ENCODE results near the gene CWC27.
"Not testable (repeated sequence)": the region's sequence is repeated elsewhere in the genome, so short reads cannot be mapped to it uniquely, and the experiment has no call there.

CWC27 gene

DNA sequence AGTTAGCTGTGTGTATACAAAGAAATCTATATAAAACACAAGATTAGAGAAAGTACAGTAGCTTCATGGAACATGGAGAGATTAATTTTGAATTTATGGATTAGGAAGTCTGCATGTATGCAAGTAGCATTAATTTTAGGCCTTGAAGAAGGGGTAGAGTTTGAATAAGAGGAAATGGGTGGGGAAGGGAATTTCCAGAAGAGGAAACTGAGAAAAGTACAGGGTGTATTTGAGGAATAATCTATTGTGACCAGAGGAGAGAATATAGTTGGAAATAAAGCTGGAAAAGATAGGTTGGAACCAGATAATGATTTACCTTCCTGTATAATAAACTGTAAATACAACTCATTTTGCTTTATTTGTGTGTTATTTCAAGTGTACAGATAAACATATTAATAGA is 53.6 kb downstream of the CWC27 start:
- ATAC-seq (ENCODE audit: low read depth) (no peak), DNase-seq (ENCODE audit: low spot score) (no peak)
- Histone ChIP-seq H3K27me3 (ENCODE audit: insufficient read depth, poor library complexity, severe bottlenecking) (no peaks in the 10 kb centered on the region), H3K4me1 (ENCODE audit: insufficient read depth, poor library complexity, severe bottlenecking) (no peaks in the 10 kb centered on the region), H3K36me3 (ENCODE audit: low read depth) (peaks cover 4% of the 10 kb centered on the region; the same call in 1 of the 2 replicates), H3K9me3 (ENCODE audit: severe bottlenecking) (no peaks in the 10 kb centered on the region), H3K4me3 (ENCODE audit: severe bottlenecking) (no peak overlapping the region), H3K27ac (ENCODE audit: poor library complexity, severe bottlenecking) (no peak overlapping the region)
- TF ChIP-seq, protein P1, sequence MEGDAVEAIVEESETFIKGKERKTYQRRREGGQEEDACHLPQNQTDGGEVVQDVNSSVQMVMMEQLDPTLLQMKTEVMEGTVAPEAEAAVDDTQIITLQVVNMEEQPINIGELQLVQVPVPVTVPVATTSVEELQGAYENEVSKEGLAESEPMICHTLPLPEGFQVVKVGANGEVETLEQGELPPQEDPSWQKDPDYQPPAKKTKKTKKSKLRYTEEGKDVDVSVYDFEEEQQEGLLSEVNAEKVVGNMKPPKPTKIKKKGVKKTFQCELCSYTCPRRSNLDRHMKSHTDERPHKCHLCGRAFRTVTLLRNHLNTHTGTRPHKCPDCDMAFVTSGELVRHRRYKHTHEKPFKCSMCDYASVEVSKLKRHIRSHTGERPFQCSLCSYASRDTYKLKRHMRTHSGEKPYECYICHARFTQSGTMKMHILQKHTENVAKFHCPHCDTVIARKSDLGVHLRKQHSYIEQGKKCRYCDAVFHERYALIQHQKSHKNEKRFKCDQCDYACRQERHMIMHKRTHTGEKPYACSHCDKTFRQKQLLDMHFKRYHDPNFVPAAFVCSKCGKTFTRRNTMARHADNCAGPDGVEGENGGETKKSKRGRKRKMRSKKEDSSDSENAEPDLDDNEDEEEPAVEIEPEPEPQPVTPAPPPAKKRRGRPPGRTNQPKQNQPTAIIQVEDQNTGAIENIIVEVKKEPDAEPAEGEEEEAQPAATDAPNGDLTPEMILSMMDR (IDR thresholded peaks at IDR 0.05; ENCODE audit: poor library complexity, severe bottlenecking), result no peak

- no peak for DNase-seq (ENCODE audit: low spot score)
- H3K27ac ChIP-seq (ENCODE audit: poor library complexity, severe bottlenecking), result no peak overlapping the region
- no peaks in the 10 kb centered on the region for H3K9me3 ChIP-seq (ENCODE audit: severe bottlenecking)
- H3K27me3 ChIP-seq (ENCODE audit: insufficient read depth, poor library complexity, severe bottlenecking), result no peaks in the 10 kb centered on the region
- no peaks in the 10 kb centered on the region for H3K4me1 ChIP-seq (ENCODE audit: insufficient read depth, poor library complexity, severe bottlenecking)
- H3K4me3 ChIP-seq (ENCODE audit: severe bottlenecking), result no peak overlapping the region
- peaks cover 9% of the 10 kb centered on the region; the same call in 1 of the 2 replicates for H3K36me3 ChIP-seq (ENCODE audit: low read depth)
- TF ChIP-seq, protein P1 (IDR thresholded peaks at IDR 0.05; ENCODE audit: poor library complexity, severe bottlenecking), result no peak
- ATAC-seq (ENCODE audit: low read depth), result no peak
These were observed 57.8 kb downstream of the CWC27 start for GRCh38 chr5:64826541-64826940.

- TF ChIP-seq, protein P1 (IDR thresholded peaks at IDR 0.05; ENCODE audit: poor library complexity, severe bottlenecking), result no peak
- no peaks in the 10 kb centered on the region for H3K4me1 ChIP-seq (ENCODE audit: insufficient read depth, poor library complexity, severe bottlenecking)
- H3K36me3 ChIP-seq (ENCODE audit: low read depth), result peaks cover 9% of the 10 kb centered on the region; the same call in 1 of the 2 replicates
- H3K4me3 ChIP-seq (ENCODE audit: severe bottlenecking), result no peak overlapping the region
- ATAC-seq (ENCODE audit: low read depth), result no peak
- no peak overlapping the region for H3K27ac ChIP-seq (ENCODE audit: poor library complexity, severe bottlenecking)
- no peaks in the 10 kb centered on the region for H3K27me3 ChIP-seq (ENCODE audit: insufficient read depth, poor library complexity, severe bottlenecking)
- DNase-seq (ENCODE audit: low spot score), result no peak
- H3K9me3 ChIP-seq (ENCODE audit: severe bottlenecking), result no peaks in the 10 kb centered on the region
These were observed 59.0 kb downstream of the CWC27 start for GRCh38 chr5:64827703-64828102.

DNA sequence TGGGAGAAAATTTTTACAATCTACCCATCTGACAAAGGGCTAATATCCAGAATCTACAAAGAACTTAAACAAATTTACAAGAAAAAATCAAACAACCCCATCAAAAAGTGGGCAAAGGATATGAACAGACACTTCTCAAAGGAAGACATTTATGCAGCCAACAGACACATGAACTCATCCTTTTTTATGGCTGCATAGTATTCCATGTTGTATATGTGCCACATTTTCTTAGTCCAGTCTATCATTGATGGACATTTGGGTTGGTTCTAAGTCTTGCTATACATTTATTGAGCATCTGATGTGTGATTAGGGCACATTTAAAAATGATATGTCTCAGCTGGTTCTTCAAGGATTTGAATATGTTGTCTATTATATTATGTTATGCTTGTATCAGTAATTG is 61.9 kb downstream of the CWC27 start:
- H3K4me3 ChIP-seq (ENCODE audit: severe bottlenecking); H3K36me3 ChIP-seq (ENCODE audit: low read depth); H3K4me1 ChIP-seq (ENCODE audit: insufficient read depth, poor library complexity, severe bottlenecking); ATAC-seq (ENCODE audit: low read depth); H3K27ac ChIP-seq (ENCODE audit: poor library complexity, severe bottlenecking); DNase-seq (ENCODE audit: low spot score); H3K9me3 ChIP-seq (ENCODE audit: severe bottlenecking); H3K27me3 ChIP-seq (ENCODE audit: insufficient read depth, poor library complexity, severe bottlenecking): not testable (repeated sequence)

DNA sequence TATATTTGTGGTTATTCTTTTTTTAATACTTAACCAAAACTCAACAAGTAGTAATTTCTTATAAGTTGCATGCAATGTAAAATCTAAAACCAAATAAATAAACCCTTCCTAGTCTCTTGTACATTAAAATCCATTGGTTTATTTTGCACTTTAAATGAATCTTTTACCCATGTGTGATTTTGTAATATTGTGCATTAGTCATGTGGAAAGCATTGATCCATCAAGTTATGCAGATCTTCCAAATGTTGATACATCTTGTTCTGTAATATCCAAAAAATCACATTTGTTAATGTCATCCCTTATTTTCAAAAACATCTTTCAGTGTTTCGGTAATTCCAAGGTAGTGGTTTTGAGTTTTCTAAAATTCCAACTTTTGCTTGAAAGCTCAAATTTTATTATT is 63.3 kb downstream of the CWC27 start:
- Histone ChIP-seq H3K4me3 (ENCODE audit: severe bottlenecking) (no peak overlapping the region), H3K9me3 (ENCODE audit: severe bottlenecking) (no peaks in the 10 kb centered on the region), H3K4me1 (ENCODE audit: insufficient read depth, poor library complexity, severe bottlenecking) (no peaks in the 10 kb centered on the region), H3K27me3 (ENCODE audit: insufficient read depth, poor library complexity, severe bottlenecking) (no peaks in the 10 kb centered on the region), H3K36me3 (ENCODE audit: low read depth) (peaks cover 6% of the 10 kb centered on the region; the same call in 1 of the 2 replicates), H3K27ac (ENCODE audit: poor library complexity, severe bottlenecking) (no peak overlapping the region)
- TF ChIP-seq, protein P1 (IDR thresholded peaks at IDR 0.05; ENCODE audit: poor library complexity, severe bottlenecking), result no peak
- DNase-seq (ENCODE audit: low spot score) (no peak), ATAC-seq (ENCODE audit: low read depth) (no peak)
